CD4-positive, alpha-beta memory T cell (primary cell): ENCODE results near the gene PAX2. TPM values are rescaled to one million over a fixed set of nuclear protein-coding genes. Genes with fewer than 3 reads are reported as not detected.

Experiments used
- CTCF ChIA-PET: fragments of 350-600 bp; sonication (Branson Sonifier 250); formaldehyde crosslinking; loops from one replicate; lab custom pipeline; 2021; ENCODE audit warnings: inconsistent platforms; ENCODE audit not compliant: partially characterized antibody; lab: Charles Lee
- POLR2A ChIA-PET: fragments of 350-600 bp; sonication (Branson Sonifier 250); formaldehyde crosslinking; loops from one replicate; lab custom pipeline; 2021; ENCODE audit not compliant: partially characterized antibody; lab: Charles Lee
- DNase-seq, 5 donors: peaks; one replicate each; pipeline versions ENCODE4 v3.0.0 to v3.0.0-alpha.2; 2020 to 2022; ENCODE audit warnings: mixed read lengths in 1 of 5
- H3K27ac ChIP-seq: one replicate; pipeline ENCODE4 v1.7.0; 2013; ENCODE audit warnings: low read depth, low read length
- H3K27me3 ChIP-seq: 2 replicates; pipeline ENCODE4 v1.7.0; 2013; ENCODE audit warnings: mild to moderate bottlenecking, low read length, moderate library complexity; ENCODE audit not compliant: insufficient read depth
- H3K36me3 ChIP-seq: 2 replicates; pipeline ENCODE4 v1.7.0; 2013; ENCODE audit warnings: mild to moderate bottlenecking, low read length, moderate library complexity; ENCODE audit not compliant: insufficient read depth
- H3K4me1 ChIP-seq: 2 replicates; pipeline ENCODE4 v1.7.0; 2013; ENCODE audit warnings: mild to moderate bottlenecking, low read length, moderate library complexity; ENCODE audit not compliant: insufficient read depth
- H3K4me3 ChIP-seq, 2 donors: one replicate each; pipeline ENCODE4 v1.7.0; 2013; ENCODE audit warnings: low read length in 2 of 2, mild to moderate bottlenecking in 1 of 2
- H3K9me3 ChIP-seq, 2 donors: one replicate each; pipeline ENCODE4 v1.7.0; 2013; ENCODE audit warnings: low read length in 2 of 2, control low read depth in 1 of 2; ENCODE audit not compliant: control insufficient read depth in 1 of 2
- H3K27ac Mint-ChIP-seq, 7 donors: one replicate each; pipeline ENCODE4 v1.8.0; 2020 to 2021; ENCODE audit warnings: mixed read lengths in 7 of 7, mild to moderate bottlenecking in 6 of 7, inconsistent platforms in 3 of 7, moderate library complexity in 3 of 7
- H3K27me3 Mint-ChIP-seq, 2 donors: one replicate each; pipeline ENCODE4 v1.8.0; 2020 to 2021; ENCODE audit warnings: mixed read lengths in 2 of 2
- H3K36me3 Mint-ChIP-seq, 2 donors: one replicate each; pipeline ENCODE4 v1.8.0; 2020 to 2021; ENCODE audit warnings: mixed read lengths in 2 of 2, inconsistent platforms in 1 of 2, mild to moderate bottlenecking in 1 of 2
- H3K4me1 Mint-ChIP-seq, 4 donors: one replicate each; pipeline ENCODE4 v1.8.0; 2020 to 2021; ENCODE audit warnings: mixed read lengths in 4 of 4, mild to moderate bottlenecking in 1 of 4
- H3K4me3 Mint-ChIP-seq, 8 donors: one replicate each; pipeline ENCODE4 v1.8.0; 2020 to 2021; ENCODE audit warnings: mixed read lengths in 8 of 8, mild to moderate bottlenecking in 7 of 8, moderate library complexity in 6 of 8, inconsistent platforms in 3 of 8
- H3K9me3 Mint-ChIP-seq, 8 donors: one replicate each; pipeline ENCODE4 v1.8.0; 2020 to 2021; ENCODE audit warnings: mixed read lengths in 8 of 8, mild to moderate bottlenecking in 5 of 8, inconsistent platforms in 3 of 8, moderate library complexity in 1 of 8
- intact Hi-C: fragments of 100-400 bp; cut with micrococcal nuclease; formaldehyde crosslinking; loops from one replicate; pipeline ENCODE4 v1.15.1; 2023
- polyA plus RNA-seq, 2 donors: library from polyadenylated mRNA; unstranded; fragments of 300-500 nt; fragmentation: Illumina TruSeq; gene quantifications; one replicate each; pipeline ENCODE4 v1.2.3, GENCODE V29; 2021
- total RNA-seq, 2 experiments: library from RNA; stranded (reverse); gene quantifications; one replicate each; pipeline ENCODE4 v1.2.3, GENCODE V29; 2021

PAX2 gene
- total and polyA plus RNA-seq, 4 experiments from 2014 or later = not detected

DNA sequence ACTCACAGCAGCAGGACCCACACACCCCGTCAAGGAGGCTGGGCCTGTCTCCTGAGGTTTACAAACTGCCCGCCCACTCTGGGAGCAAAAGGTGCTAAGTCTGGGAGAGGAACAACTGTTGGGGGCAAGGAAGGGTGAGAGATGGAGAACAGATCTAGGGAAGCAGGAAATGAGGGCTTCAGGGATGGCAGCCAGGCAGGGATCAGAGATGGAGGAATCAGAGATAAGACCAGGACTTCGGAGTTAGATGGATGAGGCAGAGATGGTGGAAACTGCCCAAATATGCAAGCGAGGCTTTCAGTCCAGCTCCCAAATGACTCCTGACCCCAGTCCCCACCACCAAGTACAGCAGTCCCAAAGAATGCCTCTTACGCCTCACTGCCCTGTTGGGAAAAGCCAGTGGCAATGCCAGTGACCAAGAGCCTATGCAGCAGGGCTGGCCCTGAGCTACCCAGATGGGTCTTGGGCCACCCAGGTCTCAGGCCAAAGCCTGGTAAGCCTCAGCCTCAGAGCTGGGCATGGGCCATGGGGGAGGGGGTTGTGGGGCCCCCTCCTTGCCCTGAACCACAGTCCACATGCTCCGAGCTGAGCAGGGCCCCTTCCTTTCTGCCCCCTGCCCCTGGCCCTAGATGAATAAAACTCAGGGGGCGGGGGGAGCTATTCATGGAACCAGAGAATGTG, 127.9 kb downstream of the PAX2 start:
- CTCF ChIA-PET = interaction anchor here (1.0 kb wide), 1 partner anchor 15 kb away, joined by 3 read pairs; no protein-coding TSS in a partner anchor
- intact Hi-C loops = loop anchor here (2.0 kb wide), 1 partner anchor 310 kb away; no protein-coding TSS in a partner anchor

DNA sequence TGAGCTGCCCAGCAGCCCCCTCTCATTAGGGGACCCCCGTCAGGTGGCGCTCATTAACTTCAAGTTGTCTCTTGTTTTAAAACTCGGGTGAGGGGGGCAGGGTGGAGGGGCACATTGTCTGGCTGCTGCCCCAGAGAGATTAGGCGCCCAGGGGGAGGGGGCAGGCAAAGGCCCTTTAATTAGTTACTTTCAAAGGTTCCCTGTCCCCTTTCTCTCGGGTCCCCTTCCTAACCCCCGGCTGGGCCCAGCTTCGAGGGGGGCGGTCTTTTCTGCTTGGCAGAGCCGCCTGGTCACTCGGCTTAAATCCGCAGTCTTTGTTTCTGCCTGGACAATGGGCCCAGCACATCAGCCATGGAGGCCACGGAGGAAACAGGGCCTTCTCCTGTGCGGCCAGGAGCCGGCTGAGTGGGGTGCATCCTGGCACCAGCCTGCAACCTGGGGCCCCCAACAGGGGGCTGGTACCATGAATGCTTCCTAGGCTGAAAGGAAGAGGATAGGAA, 128.5 kb downstream of the PAX2 start:
- Histone ChIP-seq H3K4me3 (no peak overlapping the region), H3K4me1 (no peaks in the 10 kb centered on the region), H3K27me3 (no peaks in the 10 kb centered on the region), H3K36me3 (no peaks in the 10 kb centered on the region), H3K9me3 (no peaks in the 10 kb centered on the region), H3K27ac (no peak overlapping the region)
- no peaks in the 10 kb centered on the region for H3K4me1 Mint-ChIP-seq
- ChIA-PET CTCF (interaction anchor here (1.0 kb wide), 1 partner anchor 14 kb away, joined by 3 read pairs; no protein-coding TSS in a partner anchor), POLR2A (no interaction called here)
- no peaks in the 10 kb centered on the region for H3K36me3 Mint-ChIP-seq
- no peak for DNase-seq
- no peak overlapping the region for H3K4me3 Mint-ChIP-seq
- no peak overlapping the region for H3K27ac Mint-ChIP-seq
- no peaks in the 10 kb centered on the region for H3K9me3 Mint-ChIP-seq
- peaks cover 14 to 21% of the 10 kb centered on the region in 2 donors for H3K27me3 Mint-ChIP-seq
- intact Hi-C loops = loop anchor here (2.0 kb wide), 1 partner anchor 311 kb away; no protein-coding TSS in a partner anchor

More for the DNA sequence above, 127.9 kb downstream of the PAX2 start:
- Mint-ChIP-seq H3K27ac (no peak overlapping the region), H3K4me3 (no peak overlapping the region), H3K36me3 (no peaks in the 10 kb centered on the region), H3K27me3 (peaks cover 13 to 21% of the 10 kb centered on the region in 2 donors), H3K4me1 (no peaks in the 10 kb centered on the region), H3K9me3 (no peaks in the 10 kb centered on the region)
- POLR2A ChIA-PET = no interaction called here
- DNase-seq = no peak
- Histone ChIP-seq H3K9me3 (no peaks in the 10 kb centered on the region), H3K27ac (no peak overlapping the region), H3K4me3 (no peak overlapping the region), H3K4me1 (no peaks in the 10 kb centered on the region), H3K36me3 (no peaks in the 10 kb centered on the region), H3K27me3 (no peaks in the 10 kb centered on the region)

DNA sequence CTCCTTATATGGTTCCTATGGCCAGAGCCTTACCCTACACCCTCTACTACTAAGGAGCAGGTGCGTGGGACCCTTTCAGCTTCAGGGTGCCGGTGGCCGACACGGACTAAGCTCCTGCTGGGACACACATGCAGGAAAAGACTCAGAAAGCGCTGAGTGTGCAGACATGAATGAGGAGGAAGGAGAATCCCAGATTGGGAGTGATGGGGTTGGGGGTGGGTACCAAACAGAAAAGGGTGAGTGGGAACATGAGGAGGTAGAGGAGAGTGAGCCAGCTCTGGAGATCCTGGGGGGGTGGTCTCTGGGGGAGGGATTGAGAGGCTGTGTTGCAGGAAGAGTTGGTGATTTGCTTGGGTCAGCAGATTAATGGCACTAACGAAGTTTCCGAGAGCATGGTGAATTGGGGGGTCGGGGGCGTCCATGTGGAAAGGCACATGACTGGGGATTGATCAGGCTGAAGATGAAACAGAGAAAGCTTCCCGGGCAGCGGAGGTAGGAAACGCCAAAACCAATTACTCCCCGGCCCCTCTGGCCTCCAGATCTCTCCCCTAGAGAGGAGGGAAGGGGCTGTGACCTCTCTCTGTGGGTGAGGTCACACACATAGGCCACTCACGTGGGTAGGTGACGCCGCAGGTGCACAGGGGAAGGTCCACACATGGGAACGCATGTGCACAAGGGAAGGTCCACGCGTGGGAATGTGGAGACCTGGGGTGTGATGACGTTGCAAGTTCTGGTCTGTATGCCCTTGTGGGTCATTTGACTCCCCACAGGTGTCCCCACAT, 129.5 kb downstream of the PAX2 start:
- H3K36me3 Mint-ChIP-seq = no peaks in the 10 kb centered on the region
- no peaks in the 10 kb centered on the region for H3K4me1 ChIP-seq
- intact Hi-C loops = no loop called here
- H3K4me3 Mint-ChIP-seq = no peak overlapping the region
- ChIA-PET POLR2A (no interaction called here), CTCF (no interaction called here)
- H3K27me3 Mint-ChIP-seq = peaks cover 13 to 21% of the 10 kb centered on the region in 2 donors
- no peaks in the 10 kb centered on the region for H3K36me3 ChIP-seq
- H3K4me1 Mint-ChIP-seq = no peaks in the 10 kb centered on the region
- H3K9me3 Mint-ChIP-seq = no peaks in the 10 kb centered on the region
- H3K27me3 ChIP-seq = no peaks in the 10 kb centered on the region
- no peak for DNase-seq
- H3K4me3 ChIP-seq = no peak overlapping the region
- no peak overlapping the region for H3K27ac Mint-ChIP-seq
- no peak overlapping the region for H3K27ac ChIP-seq
- no peaks in the 10 kb centered on the region for H3K9me3 ChIP-seq

DNA sequence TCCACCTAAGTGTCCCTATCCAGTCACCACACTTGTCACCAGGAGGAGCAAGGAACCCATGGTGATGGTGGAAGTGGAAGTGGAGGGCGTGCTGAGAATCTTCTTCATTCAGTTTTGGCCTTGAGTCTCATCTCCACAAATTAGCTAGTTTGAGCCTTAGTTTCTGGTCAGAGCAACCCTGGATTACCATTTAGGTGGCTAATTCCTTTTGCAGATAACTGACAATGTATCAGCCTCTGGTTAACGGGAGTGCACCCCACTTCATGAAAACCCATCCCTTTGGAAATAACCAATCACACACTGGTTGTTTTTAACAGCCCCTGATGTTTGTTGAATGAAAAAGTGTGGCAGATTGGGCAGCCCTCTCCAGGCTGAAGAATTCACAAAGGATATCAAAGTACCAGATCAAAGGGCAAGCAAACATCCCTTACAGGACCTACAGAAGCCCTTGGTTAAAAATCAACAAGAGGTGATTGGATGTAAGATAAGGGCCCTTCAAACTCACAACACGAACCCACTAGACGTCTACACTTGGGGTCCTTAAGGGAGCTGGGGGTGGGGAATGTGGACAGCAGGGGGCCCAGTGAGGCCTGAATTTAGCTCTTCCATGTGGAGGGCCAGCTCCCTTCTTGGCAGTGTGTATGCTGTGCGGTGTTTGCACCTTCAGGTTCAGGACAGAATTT, 130.2 kb downstream of the PAX2 start:
- Histone ChIP-seq H3K4me3 (no peak overlapping the region), H3K27ac (no peak overlapping the region), H3K27me3 (no peaks in the 10 kb centered on the region), H3K9me3 (no peaks in the 10 kb centered on the region), H3K4me1 (no peaks in the 10 kb centered on the region), H3K36me3 (no peaks in the 10 kb centered on the region)
- no peak overlapping the region for H3K4me3 Mint-ChIP-seq
- POLR2A ChIA-PET = no interaction called here
- intact Hi-C loops = no loop called here
- CTCF ChIA-PET = interaction anchor here (0.9 kb wide), 1 partner anchor 13 kb away, joined by 3 read pairs; no protein-coding TSS in a partner anchor
- no peak overlapping the region for H3K27ac Mint-ChIP-seq
- no peak for DNase-seq
- no peaks in the 10 kb centered on the region for H3K4me1 Mint-ChIP-seq
- H3K9me3 Mint-ChIP-seq = no peaks in the 10 kb centered on the region
- H3K27me3 Mint-ChIP-seq = peaks cover 13 to 21% of the 10 kb centered on the region in 2 donors
- H3K36me3 Mint-ChIP-seq = no peaks in the 10 kb centered on the region

DNA sequence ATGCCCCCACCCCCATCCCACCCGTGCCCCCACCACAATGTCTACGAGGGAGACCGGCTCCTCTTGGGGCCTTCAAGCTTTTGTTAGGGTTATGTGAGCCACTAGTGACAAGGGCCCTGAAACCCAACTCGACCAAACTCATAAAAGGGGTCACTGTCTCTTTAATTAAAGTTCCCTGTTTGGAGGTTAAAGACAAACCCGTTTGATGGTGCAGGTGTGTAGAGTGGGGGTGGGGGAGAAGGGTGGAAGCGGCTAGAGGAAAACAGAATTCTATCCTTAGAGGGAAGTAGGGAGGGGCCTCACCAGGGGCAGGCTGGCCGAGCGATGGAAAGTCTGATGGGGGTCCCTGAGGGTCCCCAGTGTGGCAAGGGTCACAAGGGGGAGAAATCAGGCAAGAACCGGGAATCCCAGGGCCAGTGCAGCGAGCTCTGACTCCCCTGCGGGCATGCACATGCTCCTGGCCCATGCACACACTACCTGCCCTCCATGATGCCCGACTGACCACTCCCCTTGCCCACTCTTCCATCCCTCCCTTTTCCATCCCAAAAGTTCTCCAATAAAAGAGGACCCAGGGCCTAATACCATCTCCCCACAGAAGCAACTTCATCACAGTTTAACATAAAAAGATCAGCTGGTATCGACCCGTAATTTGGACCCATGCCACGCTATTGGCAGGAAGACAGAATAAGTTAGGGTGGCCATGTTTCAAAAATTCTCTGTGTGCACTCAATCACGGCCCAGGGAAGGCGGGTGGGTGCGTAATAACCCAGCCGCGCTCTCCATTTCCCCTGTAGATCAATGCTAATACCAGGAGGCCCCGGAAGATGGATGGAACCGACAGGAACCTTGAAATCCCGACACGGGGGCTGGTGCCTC, 131.4 kb downstream of the PAX2 start:
- intact Hi-C loops = no loop called here

DNA sequence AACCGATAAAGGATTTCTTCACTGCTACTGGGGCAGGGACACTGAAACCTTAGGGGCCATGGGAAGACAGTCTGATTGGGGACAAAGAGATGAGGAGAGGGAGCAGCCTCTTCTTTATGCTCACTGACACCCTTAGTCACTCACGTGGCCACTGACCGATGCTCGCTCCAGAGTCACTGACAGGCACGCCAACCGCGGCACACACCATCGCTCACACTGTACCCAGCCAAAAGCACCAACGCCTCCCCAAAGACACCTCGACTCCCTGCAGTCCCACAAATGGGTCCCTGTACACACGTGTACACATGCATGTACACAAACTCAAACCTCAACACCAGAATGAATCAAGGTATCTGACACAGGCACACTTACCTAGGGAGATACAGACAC, 132.1 kb downstream of the PAX2 start:
- ChIA-PET POLR2A (no interaction called here), CTCF (interaction anchor here (1.7 kb wide), 1 partner anchor 316 kb away, joined by 7 read pairs; no protein-coding TSS in a partner anchor)
- no peaks in the 10 kb centered on the region for H3K36me3 Mint-ChIP-seq
- peaks cover 14 to 25% of the 10 kb centered on the region in 2 donors for H3K27me3 Mint-ChIP-seq
- no peak overlapping the region for H3K27ac Mint-ChIP-seq
- Histone ChIP-seq H3K4me1 (no peaks in the 10 kb centered on the region), H3K36me3 (no peaks in the 10 kb centered on the region), H3K27ac (no peak overlapping the region), H3K27me3 (no peaks in the 10 kb centered on the region), H3K9me3 (no peaks in the 10 kb centered on the region), H3K4me3 (no peak overlapping the region)
- DNase-seq = no peak
- no peak overlapping the region for H3K4me3 Mint-ChIP-seq
- intact Hi-C loops = no loop called here
- no peaks in the 10 kb centered on the region for H3K4me1 Mint-ChIP-seq
- no peaks in the 10 kb centered on the region for H3K9me3 Mint-ChIP-seq

More for the DNA sequence above, 131.4 kb downstream of the PAX2 start:
- Histone ChIP-seq H3K27me3 (no peaks in the 10 kb centered on the region), H3K36me3 (no peaks in the 10 kb centered on the region), H3K27ac (no peak overlapping the region), H3K9me3 (no peaks in the 10 kb centered on the region), H3K4me1 (no peaks in the 10 kb centered on the region), H3K4me3 (no peak overlapping the region)
- DNase-seq = no peak
- Mint-ChIP-seq H3K9me3 (no peaks in the 10 kb centered on the region), H3K27ac (no peak overlapping the region), H3K4me1 (no peaks in the 10 kb centered on the region), H3K4me3 (no peak overlapping the region), H3K27me3 (peaks cover 14 to 22% of the 10 kb centered on the region in 2 donors), H3K36me3 (no peaks in the 10 kb centered on the region)
- ChIA-PET POLR2A (no interaction called here), CTCF (no interaction called here)
